ENCODE data around the gene TACSTD2.
"Not testable (repeated sequence)": the region's sequence is repeated elsewhere in the genome, so short reads cannot be mapped to it uniquely, and the experiment has no call there.

Gene TACSTD2

DNA sequence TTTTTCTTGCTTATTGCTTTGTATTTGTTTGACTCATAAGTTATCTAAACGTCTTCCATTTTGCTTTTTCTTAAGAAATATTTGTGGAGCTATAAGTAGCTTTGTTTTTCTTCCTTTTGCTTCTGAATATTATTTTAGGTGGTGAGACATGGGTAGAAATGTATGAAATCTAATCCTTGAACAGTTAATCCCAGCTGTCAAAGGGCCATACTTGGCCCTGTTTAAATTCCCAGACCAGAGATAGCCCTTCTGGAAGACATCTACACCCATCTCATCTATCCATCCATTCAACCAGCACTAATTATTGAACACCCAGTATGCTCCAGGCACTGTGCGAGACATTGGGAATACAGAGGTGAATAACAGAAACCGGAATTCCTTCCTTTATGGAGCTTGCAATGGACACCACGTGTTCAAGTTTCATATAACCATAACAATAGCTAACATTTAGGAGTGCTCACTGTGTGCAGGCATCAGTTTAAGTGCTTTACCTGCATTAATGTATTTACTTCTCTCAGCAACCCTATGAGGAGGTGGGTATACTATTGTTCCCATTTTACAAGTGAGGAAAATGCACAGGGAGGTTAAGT lies 8.7 kb downstream of the TACSTD2 start:
- no peak overlapping the region for H3K4me3 ChIP-seq (ENCODE audit: low read depth, low read length)
- TF ChIP-seq, protein P1, sequence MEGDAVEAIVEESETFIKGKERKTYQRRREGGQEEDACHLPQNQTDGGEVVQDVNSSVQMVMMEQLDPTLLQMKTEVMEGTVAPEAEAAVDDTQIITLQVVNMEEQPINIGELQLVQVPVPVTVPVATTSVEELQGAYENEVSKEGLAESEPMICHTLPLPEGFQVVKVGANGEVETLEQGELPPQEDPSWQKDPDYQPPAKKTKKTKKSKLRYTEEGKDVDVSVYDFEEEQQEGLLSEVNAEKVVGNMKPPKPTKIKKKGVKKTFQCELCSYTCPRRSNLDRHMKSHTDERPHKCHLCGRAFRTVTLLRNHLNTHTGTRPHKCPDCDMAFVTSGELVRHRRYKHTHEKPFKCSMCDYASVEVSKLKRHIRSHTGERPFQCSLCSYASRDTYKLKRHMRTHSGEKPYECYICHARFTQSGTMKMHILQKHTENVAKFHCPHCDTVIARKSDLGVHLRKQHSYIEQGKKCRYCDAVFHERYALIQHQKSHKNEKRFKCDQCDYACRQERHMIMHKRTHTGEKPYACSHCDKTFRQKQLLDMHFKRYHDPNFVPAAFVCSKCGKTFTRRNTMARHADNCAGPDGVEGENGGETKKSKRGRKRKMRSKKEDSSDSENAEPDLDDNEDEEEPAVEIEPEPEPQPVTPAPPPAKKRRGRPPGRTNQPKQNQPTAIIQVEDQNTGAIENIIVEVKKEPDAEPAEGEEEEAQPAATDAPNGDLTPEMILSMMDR (IDR thresholded peaks at IDR 0.05; ENCODE audit: borderline replicate concordance, insufficient read depth, low read depth, low read length), result no peak

DNA sequence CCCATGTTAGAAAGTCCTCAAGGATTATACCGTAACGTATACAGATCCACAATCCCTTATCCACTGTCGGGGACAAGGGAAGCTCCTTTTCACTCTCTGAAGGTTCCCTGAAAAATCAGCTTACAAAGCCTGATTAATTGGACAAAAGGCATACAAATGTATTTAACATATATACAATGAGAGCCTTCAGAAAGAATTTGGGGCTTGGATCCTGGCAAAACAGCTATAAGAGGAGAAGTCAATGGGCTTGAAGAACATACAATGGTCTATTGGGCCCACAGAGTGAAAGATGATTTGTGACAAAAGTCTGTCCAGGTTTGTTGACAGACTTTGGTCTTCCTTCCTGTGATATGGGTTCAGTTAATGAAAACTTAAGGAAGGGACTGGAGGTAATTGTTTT lies 10.7 kb downstream of the TACSTD2 start:
- no peak overlapping the region for H3K4me3 ChIP-seq (ENCODE audit: low read depth, low read length)
- TF ChIP-seq, protein P1 (IDR thresholded peaks at IDR 0.05; ENCODE audit: borderline replicate concordance, insufficient read depth, low read depth, low read length), result no peak

DNA sequence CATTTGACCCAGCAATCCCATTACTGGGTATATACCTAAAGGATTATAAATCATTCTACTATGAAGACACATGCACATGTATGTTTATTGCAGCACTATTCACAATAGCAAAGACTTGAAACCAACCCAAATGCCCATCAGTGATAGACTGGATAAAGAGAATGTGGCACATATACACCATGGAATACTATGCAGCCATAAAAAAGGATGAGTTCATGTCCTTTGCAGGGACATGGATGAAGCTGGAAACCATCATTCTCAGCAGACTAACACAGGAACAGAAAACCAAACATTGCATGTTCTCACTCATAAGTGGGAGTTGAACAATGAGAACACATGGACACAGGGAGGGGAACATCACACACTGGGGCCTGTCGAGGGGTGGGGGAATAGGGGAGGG lies 13.3 kb downstream of the TACSTD2 start:
- not testable (repeated sequence) for H3K4me3 ChIP-seq (ENCODE audit: low read depth, low read length)

DNA sequence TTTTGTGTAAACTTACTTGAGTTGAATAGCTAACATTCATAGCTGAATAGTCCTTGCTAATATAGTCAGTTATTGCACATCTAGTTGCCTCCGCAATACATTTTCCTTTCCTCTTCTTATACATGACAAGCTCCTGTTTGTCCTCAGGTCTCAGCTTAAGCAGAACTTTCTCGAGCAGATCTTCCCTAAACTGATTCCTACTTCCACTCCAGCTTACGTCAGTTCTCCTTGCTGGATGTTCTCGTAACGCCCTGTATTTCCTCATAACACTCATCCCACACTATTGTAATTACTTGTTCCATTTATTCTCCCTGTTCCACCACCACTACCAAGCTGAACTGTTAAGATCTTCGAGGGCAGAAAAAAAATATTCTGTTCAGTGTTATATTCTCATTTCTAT lies 15.4 kb downstream of the TACSTD2 start:
- TF ChIP-seq, protein P1 (IDR thresholded peaks at IDR 0.05; ENCODE audit: borderline replicate concordance, insufficient read depth, low read depth, low read length), result no peak
- no peak overlapping the region for H3K4me3 ChIP-seq (ENCODE audit: low read depth, low read length)

DNA sequence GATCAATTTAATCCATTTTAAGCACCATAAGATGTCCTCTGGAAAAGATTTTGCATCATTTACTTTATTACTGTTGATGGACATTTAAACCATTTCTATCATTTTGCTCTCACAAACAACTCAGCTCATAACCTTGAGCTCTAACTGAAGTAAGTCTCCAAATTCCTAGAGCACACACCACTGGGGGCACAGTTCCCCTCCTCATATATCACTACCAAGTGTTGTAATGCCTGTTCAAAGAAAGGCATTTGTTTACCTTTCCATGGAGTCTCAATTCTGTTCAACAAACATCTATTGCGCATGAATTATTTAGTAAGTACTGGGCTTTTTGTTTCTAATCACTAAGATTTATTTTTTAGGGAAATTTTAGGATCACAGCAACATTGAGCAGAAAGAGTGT lies 21.7 kb downstream of the TACSTD2 start:
- TF ChIP-seq, protein P1 (IDR thresholded peaks at IDR 0.05; ENCODE audit: borderline replicate concordance, insufficient read depth, low read depth, low read length), result no peak
- H3K4me3 ChIP-seq (ENCODE audit: low read depth, low read length), result no peak overlapping the region

DNA sequence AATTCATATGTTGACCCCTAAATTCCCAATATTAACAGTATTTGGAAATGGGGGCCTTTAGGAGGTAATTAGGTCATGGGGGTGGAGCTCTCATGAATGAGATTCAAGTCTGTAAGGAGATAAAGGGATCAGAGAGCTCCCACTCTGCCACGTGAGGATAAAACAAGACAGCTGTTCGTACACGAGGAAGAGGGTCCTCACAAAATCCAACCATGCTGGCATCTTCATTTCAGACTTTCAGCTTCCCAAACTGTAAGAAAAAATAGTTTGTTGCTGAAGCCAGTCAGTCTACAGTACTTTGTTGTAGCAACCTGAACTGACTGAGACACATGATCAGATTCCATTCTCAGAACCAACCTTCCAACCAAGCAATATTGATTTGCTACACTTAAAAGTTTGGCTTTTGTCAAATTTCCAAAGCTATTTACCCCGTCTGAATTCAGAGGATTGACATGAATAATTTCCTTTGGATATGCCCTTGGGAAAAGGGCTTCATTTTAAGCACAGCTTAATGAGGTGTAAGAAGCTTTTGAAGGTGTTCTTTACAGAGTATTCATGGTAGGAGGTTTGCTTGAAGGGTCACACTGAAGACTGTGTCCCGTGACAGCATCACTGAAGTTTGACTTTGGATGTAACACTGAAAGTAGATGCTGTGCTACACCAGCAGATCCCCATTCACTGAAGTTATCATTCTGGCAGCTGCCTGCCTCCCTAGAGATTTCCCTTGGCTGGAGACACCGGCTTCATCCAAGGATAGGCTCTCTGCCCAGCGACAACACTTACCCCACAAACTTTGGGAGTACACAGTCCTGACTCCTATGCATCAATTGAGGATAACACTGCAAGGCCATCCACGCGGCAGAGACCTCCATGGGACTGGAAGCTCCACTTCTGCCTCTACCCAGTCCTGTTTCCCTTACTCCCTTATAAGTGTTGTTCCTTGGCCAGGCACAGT lies 25.6 kb downstream of the TACSTD2 start:
- TF ChIP-seq, protein P1 (IDR thresholded peaks at IDR 0.05; ENCODE audit: borderline replicate concordance, insufficient read depth, low read depth, low read length), result no peak
- H3K4me3 ChIP-seq (ENCODE audit: low read depth, low read length), result no peak overlapping the region

DNA sequence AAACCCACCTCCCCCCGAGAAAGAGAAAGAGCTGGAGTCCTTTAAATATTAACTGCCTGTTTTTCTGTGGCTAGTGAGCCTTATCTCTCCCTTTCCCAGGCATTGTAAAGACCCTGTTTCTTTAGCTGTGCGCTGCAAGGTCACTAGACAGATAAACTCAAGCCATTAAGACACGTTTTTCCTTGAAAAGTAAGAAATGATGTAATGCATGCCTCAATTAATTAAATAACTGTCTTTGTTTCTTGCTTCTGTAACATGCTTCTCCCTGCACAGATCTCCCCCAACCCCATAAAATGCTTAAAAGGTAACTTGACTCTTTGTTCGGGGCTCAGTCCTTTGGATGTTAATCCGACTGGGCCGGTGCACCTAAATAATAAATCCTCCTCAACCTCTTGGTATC lies 27.8 kb downstream of the TACSTD2 start:
- H3K4me3 ChIP-seq (ENCODE audit: low read depth, low read length), result not testable (repeated sequence)

DNA sequence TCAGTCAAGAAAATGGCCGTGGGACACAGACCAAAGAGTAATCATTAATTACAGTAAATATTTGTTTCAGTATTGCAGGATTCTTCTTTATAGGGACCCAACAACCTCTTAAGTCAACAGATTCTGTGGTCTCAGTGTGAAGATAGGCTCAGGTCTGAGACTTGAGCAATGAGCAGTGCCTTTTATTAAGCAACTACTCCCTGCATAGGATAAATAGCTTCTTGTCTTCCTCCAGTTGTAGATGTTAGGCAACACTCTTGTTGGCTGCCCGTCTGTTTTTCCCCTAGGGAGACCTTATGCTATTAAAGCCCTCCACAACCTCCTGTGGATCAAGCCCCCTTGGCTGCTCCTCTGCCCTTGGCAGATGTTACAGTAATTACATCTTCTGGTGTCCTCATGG lies 28.7 kb downstream of the TACSTD2 start:
- no peak overlapping the region for H3K4me3 ChIP-seq (ENCODE audit: low read depth, low read length)
- TF ChIP-seq, protein P1 (IDR thresholded peaks at IDR 0.05; ENCODE audit: borderline replicate concordance, insufficient read depth, low read depth, low read length), result no peak
